IMR-90 (cell line): ENCODE data around the gene CHCHD1. TPM values are rescaled to one million over a fixed set of nuclear protein-coding genes. Genes with fewer than 3 reads are reported as not detected.

Experiments used
- ATAC-seq: fragments of 200-7000 bp; cut with Tn5 transposase; 2 replicates; pipeline ENCODE4 v1.9.1; 2020; ENCODE audit warnings: low read depth, mild to moderate bottlenecking, moderate library complexity
- BruUV-seq: library from RNA; stranded (reverse); fragments of 400-500 nt; replicated peaks from 2 replicates; lab custom pipeline; 2021; lab: Mats Ljungman, UMichigan
- CTCF ChIA-PET: fragments of 300-600 bp; formaldehyde crosslinking; extraction: SDS; loops from one replicate; lab custom pipeline; 2021; ENCODE audit warnings: antibody characterized with exemption; lab: Yijun Ruan, JAX
- POLR2A ChIA-PET: fragments of 300-600 bp; sonication (Branson Sonifier 250); formaldehyde crosslinking; loops from one replicate; lab custom pipeline; 2022; ENCODE audit warnings: antibody characterized with exemption; ENCODE audit not compliant: unreplicated experiment; lab: Charles Lee
- DNase-seq: peaks from one replicate; pipeline ENCODE4 v3.0.0; 2013
- H2AFZ ChIP-seq: replicated peaks from 2 replicates; pipeline ENCODE3; 2013; ENCODE audit warnings: low read length, mild to moderate bottlenecking; ENCODE audit not compliant: poor library complexity
- H2AK5ac ChIP-seq: 2 replicates; pipeline ENCODE4 v1.6.1; 2013; ENCODE audit warnings: low read depth, low read length, inconsistent platforms
- H2AK9ac ChIP-seq: replicated peaks from 2 replicates; pipeline ENCODE3; 2013; ENCODE audit warnings: mild to moderate bottlenecking, low read depth, low read length, moderate library complexity; ENCODE audit not compliant: poor library complexity
- H2BK120ac ChIP-seq: 2 replicates; pipeline ENCODE4 v1.6.1; 2013; ENCODE audit warnings: low read depth, low read length, inconsistent platforms
- H2BK15ac ChIP-seq: 3 replicates; pipeline ENCODE4 v1.6.1; 2013; ENCODE audit warnings: low read depth, low read length, inconsistent platforms
- H2BK20ac ChIP-seq: 2 replicates; pipeline ENCODE4 v1.6.1; 2013; ENCODE audit warnings: low read depth, mild to moderate bottlenecking, inconsistent platforms, low read length, moderate library complexity
- H2BK5ac ChIP-seq: 2 replicates; pipeline ENCODE4 v1.6.1; 2013; ENCODE audit warnings: mild to moderate bottlenecking, low read depth, low read length, inconsistent platforms; ENCODE audit not compliant: poor library complexity, severe bottlenecking
- H3K14ac ChIP-seq: replicated peaks from 2 replicates; pipeline ENCODE4 v1.6.1; 2013; ENCODE audit warnings: low read depth, low read length, inconsistent platforms
- H3K18ac ChIP-seq: 2 replicates; pipeline ENCODE4 v1.6.1; 2013; ENCODE audit warnings: low read depth, low read length, control low read depth
- H3K23ac ChIP-seq: 2 replicates; pipeline ENCODE4 v1.6.1; 2013; ENCODE audit warnings: low read depth, low read length, inconsistent platforms
- H3K27ac ChIP-seq: 2 replicates; pipeline ENCODE4 v1.5.1; 2013; ENCODE audit warnings: mild to moderate bottlenecking, control low read depth, low read length; ENCODE audit not compliant: insufficient read depth
- H3K27me3 ChIP-seq: 2 replicates; pipeline ENCODE4 v1.6.1; 2013; ENCODE audit warnings: low read length; ENCODE audit not compliant: control insufficient read depth, insufficient read depth
- H3K36me3 ChIP-seq: 2 replicates; pipeline ENCODE4 v1.6.1; 2013; ENCODE audit warnings: low read length, mixed read lengths; ENCODE audit not compliant: control insufficient read depth, insufficient read depth
- H3K4ac ChIP-seq: 2 replicates; pipeline ENCODE4 v1.6.1; 2013; ENCODE audit warnings: low read depth, low read length, inconsistent platforms
- H3K4me1 ChIP-seq: 2 replicates; pipeline ENCODE4 v1.6.1; 2013; ENCODE audit warnings: low read length, mixed read lengths; ENCODE audit not compliant: control insufficient read depth, insufficient read depth
- H3K4me2 ChIP-seq: 2 replicates; pipeline ENCODE4 v1.6.1; 2013; ENCODE audit warnings: low read depth, mild to moderate bottlenecking, control low read depth, low read length, moderate library complexity
- H3K4me3 ChIP-seq: 2 replicates; pipeline ENCODE4 v1.5.1; 2013; ENCODE audit warnings: low read depth, mild to moderate bottlenecking, control low read depth, low read length, moderate library complexity; ENCODE audit not compliant: insufficient read depth
- H3K56ac ChIP-seq: 2 replicates; pipeline ENCODE4 v1.6.1; 2013; ENCODE audit warnings: low read length, inconsistent platforms; ENCODE audit not compliant: insufficient read depth; ENCODE audit errors: extremely low read depth
- H3K79me1 ChIP-seq, 2 experiments: 2 replicates each; pipeline ENCODE4 v1.6.1; 2013; ENCODE audit warnings: low read length in 2 of 2, inconsistent platforms in 1 of 2, low read depth in 1 of 2
- H3K9ac ChIP-seq: 2 replicates; pipeline ENCODE4 v1.6.1; 2013; ENCODE audit warnings: low read depth, low read length, control low read depth
- H3K9me1 ChIP-seq: 2 replicates; pipeline ENCODE4 v1.6.1; 2013; ENCODE audit warnings: low read length, inconsistent platforms; ENCODE audit not compliant: insufficient read depth
- H3K9me3 ChIP-seq: 2 replicates; pipeline ENCODE4 v1.6.1; 2013; ENCODE audit warnings: low read length; ENCODE audit not compliant: control insufficient read depth, insufficient read depth
- H4K20me1 ChIP-seq: 2 replicates; pipeline ENCODE4 v1.6.1; 2013; ENCODE audit warnings: low read length, inconsistent platforms; ENCODE audit not compliant: insufficient read depth
- H4K5ac ChIP-seq: 2 replicates; pipeline ENCODE4 v1.6.1; 2013; ENCODE audit warnings: mild to moderate bottlenecking, low read depth, low read length, control low read depth
- H4K8ac ChIP-seq, 2 experiments: 2 replicates each; pipeline ENCODE4 v1.6.1; 2013; ENCODE audit warnings: low read depth in 2 of 2, low read length in 2 of 2, control low read depth in 1 of 2, inconsistent platforms in 1 of 2
- H4K91ac ChIP-seq: 2 replicates; pipeline ENCODE4 v1.6.1; 2013; ENCODE audit warnings: low read depth, low read length, inconsistent platforms; ENCODE audit not compliant: insufficient read depth
- BHLHE40 ChIP-seq: fragments of 150-350 bp; IDR thresholded peaks from 2 replicates; pipeline ENCODE4 v1.6.1; 2016; ENCODE audit warnings: mild to moderate bottlenecking, low read depth, low read length
- CHD1 ChIP-seq: IDR thresholded peaks from 2 replicates; pipeline ENCODE4 v1.6.1; 2012; ENCODE audit warnings: low read depth, low read length, improper control_type of control experiment
- FOS ChIP-seq: fragments of 150-350 bp; IDR thresholded peaks from 2 replicates; pipeline ENCODE4 v1.6.1; 2016; ENCODE audit warnings: low read depth, low read length
- MAFK ChIP-seq: IDR thresholded peaks from 2 replicates; pipeline ENCODE4 v1.6.1; 2012; ENCODE audit warnings: low read depth, low read length, improper control_type of control experiment
- MAZ ChIP-seq: IDR thresholded peaks from 2 replicates; pipeline ENCODE4 v1.6.1; 2012; ENCODE audit warnings: low read depth, mild to moderate bottlenecking, low read length, improper control_type of control experiment, moderate library complexity, borderline replicate concordance
- MXI1 ChIP-seq: IDR thresholded peaks from 2 replicates; pipeline ENCODE4 v1.6.1; 2012; ENCODE audit warnings: low read depth, mild to moderate bottlenecking, low read length, moderate library complexity, borderline replicate concordance
- POLR2A ChIP-seq: IDR thresholded peaks from 2 replicates; pipeline ENCODE4 v1.6.1; 2012; ENCODE audit warnings: mild to moderate bottlenecking, low read depth, low read length
- RAD21 ChIP-seq: IDR thresholded peaks from 2 replicates; pipeline ENCODE4 v1.6.1; 2012; ENCODE audit warnings: low read length, improper control_type of control experiment
- RCOR1 ChIP-seq: IDR thresholded peaks from 2 replicates; pipeline ENCODE4 v1.6.1; 2012; ENCODE audit warnings: mild to moderate bottlenecking, low read length, improper control_type of control experiment; ENCODE audit not compliant: insufficient replicate concordance
- USF2 ChIP-seq: fragments of 150-350 bp; IDR thresholded peaks from 2 replicates; pipeline ENCODE4 v1.6.1; 2017; ENCODE audit warnings: mild to moderate bottlenecking, antibody characterized with exemption, low read length, low read depth
- WGBS, 2 experiments: methylation state at CpG; one replicate each; pipeline versions ENCODE4 v1.1.5 to v1.1.7; 2013; ENCODE audit warnings: missing lambda C conversion rate in 2 of 2; ENCODE audit not compliant: insufficient read length in 1 of 2; ENCODE audit errors: extremely low coverage in 2 of 2; 5-methylcytosine and 5-hydroxymethylcytosine counted together
- dilution Hi-C: fragments of 300-500 bp; cut with HindIII; formaldehyde crosslinking; loops from one replicate; pipeline ENCODE4 v1.14.3; 2018; ENCODE audit warnings: low sequenced_read_pairs; ENCODE audit not compliant: unreplicated experiment
- in situ Hi-C: fragments of 300-500 bp; cut with MboI; formaldehyde crosslinking; loops from 3 replicates; pipeline ENCODE4 v1.14.3; 2019; ENCODE audit warnings: low sequenced_read_pairs, inconsistent platforms, mixed read lengths
- intact Hi-C: fragments of 100-400 bp; cut with micrococcal nuclease; formaldehyde crosslinking; loops from 2 replicates; pipeline ENCODE4 v1.10.0; 2022
- polyA plus RNA-seq, 3 experiments: library from polyadenylated mRNA; depleted of rRNA; stranded (reverse); fragments of >200 nt; gene quantifications; 2 replicates each; pipeline ENCODE4 v1.2.3, GENCODE V29; 2012; ENCODE audit warnings: low replicate concordance in 1 of 3
- total RNA-seq: library from RNA; depleted of rRNA; stranded (reverse); fragments of >200 nt; gene quantifications from 2 replicates; pipeline ENCODE4 v1.2.3, GENCODE V29; 2012
- TF ChIP-seq, protein P1 (sequence below): fragments of 150-350 bp; IDR thresholded peaks from 2 replicates; pipeline ENCODE4 v1.6.1; 2016; ENCODE audit warnings: low read depth, mild to moderate bottlenecking, low read length, moderate library complexity, borderline replicate concordance

Gene CHCHD1
- total and polyA plus RNA-seq, 2 of the 4 experiments (the other 2 are of a cell fraction), result 11.5 to 21.0 TPM

DNA sequence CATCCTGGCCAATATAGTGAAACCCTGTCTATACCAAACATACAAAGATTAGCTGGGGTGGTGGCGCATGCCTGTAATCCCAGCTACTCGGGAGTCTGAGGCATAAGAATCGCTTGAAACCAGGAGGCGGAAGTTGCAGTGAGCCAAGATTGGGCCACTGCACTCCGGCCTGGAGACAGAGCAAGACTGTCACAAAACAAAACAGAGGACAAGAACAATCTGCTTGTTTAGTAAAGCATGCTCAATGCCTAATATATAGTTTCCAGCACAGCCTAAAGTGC, 39.5 kb upstream of the CHCHD1 start:
- peak overlapping the region; percentile 25; the same call in 1 of the 2 replicates for H4K5ac ChIP-seq
- no peaks in the 10 kb centered on the region for H3K9me3 ChIP-seq
- no TSS peak for BruUV-seq
- intact Hi-C loops, result loop anchor here (10.0 kb wide), 1 partner anchor 218 kb away; no protein-coding TSS in a partner anchor
- H3K9me1 ChIP-seq, result 0 out of 2 replicates have a peak, but pooled peaks cover 3% of the 10 kb centered on the region
- CTCF ChIA-PET, result no interaction called here
- H3K9ac ChIP-seq, result no peak overlapping the region
- no peak overlapping the region for H3K27ac ChIP-seq
- peaks cover 3% of the 10 kb centered on the region; the same call in 1 of the 2 replicates for H4K20me1 ChIP-seq
- H2AK5ac ChIP-seq, result no peak overlapping the region
- no peak overlapping the region for H4K91ac ChIP-seq
- 94% methylated on average over 5 of the region's 5 CpGs; no CpG with 5 or more reads in 1 of the 2 experiments for WGBS, 2 experiments
- H3K4me2 ChIP-seq, result no peak overlapping the region
- H3K36me3 ChIP-seq, result peaks cover 12% of the 10 kb centered on the region; the same call in 1 of the 2 replicates
- POLR2A ChIA-PET, result no interaction called here
- H3K18ac ChIP-seq, result no peak overlapping the region
- peaks cover 19 to 55% of the 10 kb centered on the region in 2 experiments for H3K79me1 ChIP-seq
- H3K23ac ChIP-seq, result no peak overlapping the region
- dilution Hi-C loops, result no loop called here
- H4K8ac ChIP-seq, result no peak overlapping the region
- H2AFZ ChIP-seq, result no peak overlapping the region
- H3K4ac ChIP-seq, result no peak overlapping the region
- H3K56ac ChIP-seq, result no peak overlapping the region
- no peak overlapping the region for H2AK9ac ChIP-seq
- H2BK15ac ChIP-seq, result no peak overlapping the region
- no peak overlapping the region for H2BK20ac ChIP-seq
- TF ChIP-seq MXI1 (no peak), RCOR1 (no peak), FOS (no peak), RAD21 (no peak), MAZ (no peak), USF2 (no peak), POLR2A (no peak), MAFK (no peak), CHD1 (no peak), BHLHE40 (no peak)
- TF ChIP-seq, protein P1, sequence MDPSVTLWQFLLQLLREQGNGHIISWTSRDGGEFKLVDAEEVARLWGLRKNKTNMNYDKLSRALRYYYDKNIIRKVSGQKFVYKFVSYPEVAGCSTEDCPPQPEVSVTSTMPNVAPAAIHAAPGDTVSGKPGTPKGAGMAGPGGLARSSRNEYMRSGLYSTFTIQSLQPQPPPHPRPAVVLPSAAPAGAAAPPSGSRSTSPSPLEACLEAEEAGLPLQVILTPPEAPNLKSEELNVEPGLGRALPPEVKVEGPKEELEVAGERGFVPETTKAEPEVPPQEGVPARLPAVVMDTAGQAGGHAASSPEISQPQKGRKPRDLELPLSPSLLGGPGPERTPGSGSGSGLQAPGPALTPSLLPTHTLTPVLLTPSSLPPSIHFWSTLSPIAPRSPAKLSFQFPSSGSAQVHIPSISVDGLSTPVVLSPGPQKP, result no peak
- H3K14ac ChIP-seq, result no peak overlapping the region
- H3K27me3 ChIP-seq, result no peaks in the 10 kb centered on the region
- no peak overlapping the region for H2BK5ac ChIP-seq
- peaks cover 2% of the 10 kb centered on the region; the same call in 1 of the 2 replicates for H3K4me1 ChIP-seq
- H2BK120ac ChIP-seq, result no peak overlapping the region
- in situ Hi-C loops, result no loop called here
- no peak overlapping the region for H3K4me3 ChIP-seq
- DNase-seq (no peak), ATAC-seq (no peak)
